Measurements from ENCODE around the gene IER5. TPM values are rescaled to one million over a fixed set of nuclear protein-coding genes. Genes with fewer than 3 reads are reported as not detected.

The IER5 gene
- total and polyA plus RNA-seq, 2 donors from 2014 or later = 3.9 to 11.0 TPM

- TF ChIP-seq CTCF (IDR thresholded peaks at IDR 0.05; ENCODE audit: borderline replicate concordance, extremely low read depth, insufficient read depth) = no peak
- DNase-seq (no peak), FAIRE-seq (no peak)
- H3K36me3 ChIP-seq (ENCODE audit: control insufficient read depth in 2 of 3, insufficient read depth in 3 of 3, low read length in 3 of 3) = no peaks in the 10 kb centered on the region
- H3K27ac ChIP-seq (ENCODE audit: low read depth in 2 of 2, low read length in 2 of 2) = no peak overlapping the region
- H3K4me3 ChIP-seq (ENCODE audit: low read length in 3 of 3) = no peak overlapping the region
- no peaks in the 10 kb centered on the region for H3K27me3 ChIP-seq (ENCODE audit: control insufficient read depth, insufficient read depth, low read length)
- H3K9ac ChIP-seq (ENCODE audit: low read length in 3 of 3) = no peak overlapping the region
- intact Hi-C loops (cut with DNase I) = no loop called here
- no peaks in the 10 kb centered on the region for H3K4me1 ChIP-seq (ENCODE audit: control insufficient read depth in 2 of 3, insufficient read depth in 2 of 3, low read depth in 1 of 3, low read length in 3 of 3)
- no peaks in the 10 kb centered on the region for H3K9me3 ChIP-seq (ENCODE audit: control insufficient read depth in 2 of 3, insufficient read depth in 1 of 3, low read length in 3 of 3)
These were observed 14.9 kb upstream of the IER5 start for GRCh38 chr1:181073638-181074037.

GRCh38 chr1:181075766-181076350 is 12.6 kb upstream of the IER5 start:
- Histone ChIP-seq H3K27ac (ENCODE audit: low read depth in 2 of 2, low read length in 2 of 2) (no peak overlapping the region), H3K9me3 (ENCODE audit: control insufficient read depth in 2 of 3, insufficient read depth in 1 of 3, low read length in 3 of 3) (no peaks in the 10 kb centered on the region), H3K27me3 (ENCODE audit: control insufficient read depth, insufficient read depth, low read length) (no peaks in the 10 kb centered on the region), H3K36me3 (ENCODE audit: control insufficient read depth in 2 of 3, insufficient read depth in 3 of 3, low read length in 3 of 3) (no peaks in the 10 kb centered on the region), H3K4me1 (ENCODE audit: control insufficient read depth in 2 of 3, insufficient read depth in 2 of 3, low read depth in 1 of 3, low read length in 3 of 3) (no peaks in the 10 kb centered on the region), H3K9ac (ENCODE audit: low read length in 3 of 3) (no peak overlapping the region), H3K4me3 (ENCODE audit: low read length in 3 of 3) (no peak overlapping the region)
- no peak for TF ChIP-seq CTCF (IDR thresholded peaks at IDR 0.05; ENCODE audit: borderline replicate concordance, extremely low read depth, insufficient read depth)
- intact Hi-C loops (cut with DNase I) = no loop called here
- FAIRE-seq = no peak
- DNase-seq = peak in 1 of 5 donors; percentile 25

GRCh38 chr1:181076852-181077251 is 11.6 kb upstream of the IER5 start:
- no peak for TF ChIP-seq CTCF (IDR thresholded peaks at IDR 0.05; ENCODE audit: borderline replicate concordance, extremely low read depth, insufficient read depth)
- H3K9ac ChIP-seq (ENCODE audit: low read length in 3 of 3) = no peak overlapping the region
- H3K4me1 ChIP-seq (ENCODE audit: control insufficient read depth in 2 of 3, insufficient read depth in 2 of 3, low read depth in 1 of 3, low read length in 3 of 3) = no peaks in the 10 kb centered on the region
- H3K9me3 ChIP-seq (ENCODE audit: control insufficient read depth in 2 of 3, insufficient read depth in 1 of 3, low read length in 3 of 3) = no peaks in the 10 kb centered on the region
- intact Hi-C loops (cut with DNase I) = no loop called here
- FAIRE-seq (no peak), DNase-seq (no peak)
- H3K4me3 ChIP-seq (ENCODE audit: low read length in 3 of 3) = no peak overlapping the region
- H3K27me3 ChIP-seq (ENCODE audit: control insufficient read depth, insufficient read depth, low read length) = no peaks in the 10 kb centered on the region
- H3K36me3 ChIP-seq (ENCODE audit: control insufficient read depth in 2 of 3, insufficient read depth in 3 of 3, low read length in 3 of 3) = no peaks in the 10 kb centered on the region
- H3K27ac ChIP-seq (ENCODE audit: low read depth in 2 of 2, low read length in 2 of 2) = no peak overlapping the region

All from kidney (tissue), 14 donors.